NCI-H146 treated with DMSO at 0.1 percent for 48 hours (cell line): ENCODE results near the gene PRKCQ.
"Not testable (repeated sequence)": the region's sequence is repeated elsewhere in the genome, so short reads cannot be mapped to it uniquely, and the experiment has no call there.

Experiments
- DNase-seq: peaks from one replicate; lab custom pipeline; 2025; ENCODE audit not compliant: unreplicated experiment; lab: John Stamatoyannopoulos, UW

Gene PRKCQ

DNA sequence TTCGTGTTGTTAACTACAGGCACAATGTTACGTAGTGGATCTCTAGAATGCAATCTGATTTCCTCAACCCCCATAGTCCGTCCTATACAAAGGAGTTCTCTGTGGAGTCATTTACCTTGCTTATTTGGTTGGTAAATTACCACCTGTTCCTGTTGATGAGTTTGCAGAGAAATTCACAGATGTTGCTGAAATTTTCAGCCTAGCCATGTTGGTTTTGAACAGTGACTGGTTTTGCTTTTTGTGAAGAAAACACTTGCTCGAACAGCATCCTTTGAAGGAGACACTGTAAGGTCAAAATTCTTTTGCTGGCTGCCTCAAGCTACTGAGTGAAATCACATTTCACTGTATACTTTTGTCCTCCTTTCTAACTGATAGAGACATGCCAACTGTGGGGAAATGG lies 15.4 kb upstream of the PRKCQ start:
- DNase-seq: no peak

DNA sequence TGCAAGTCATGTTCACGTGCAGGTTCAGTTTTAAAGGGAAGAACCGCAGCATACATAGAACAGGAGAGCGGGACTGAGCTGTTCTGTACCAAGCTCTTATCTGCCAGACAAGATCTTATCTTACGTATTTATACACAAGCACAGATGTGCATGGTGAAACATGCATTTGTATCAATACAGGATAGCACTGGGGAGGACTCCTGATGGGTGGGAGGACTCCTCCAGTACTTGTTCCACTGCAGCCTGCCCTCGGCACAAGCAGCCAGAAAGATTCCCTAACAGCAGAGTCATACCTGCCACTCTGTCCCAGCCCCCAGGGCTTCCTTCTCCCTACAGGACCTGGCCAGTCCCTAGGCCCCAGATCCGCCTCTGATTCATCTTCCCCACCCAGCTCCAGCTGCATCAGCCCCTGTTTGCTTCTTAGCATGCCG lies 13.2 kb upstream of the PRKCQ start:
- DNase-seq: no peak

DNA sequence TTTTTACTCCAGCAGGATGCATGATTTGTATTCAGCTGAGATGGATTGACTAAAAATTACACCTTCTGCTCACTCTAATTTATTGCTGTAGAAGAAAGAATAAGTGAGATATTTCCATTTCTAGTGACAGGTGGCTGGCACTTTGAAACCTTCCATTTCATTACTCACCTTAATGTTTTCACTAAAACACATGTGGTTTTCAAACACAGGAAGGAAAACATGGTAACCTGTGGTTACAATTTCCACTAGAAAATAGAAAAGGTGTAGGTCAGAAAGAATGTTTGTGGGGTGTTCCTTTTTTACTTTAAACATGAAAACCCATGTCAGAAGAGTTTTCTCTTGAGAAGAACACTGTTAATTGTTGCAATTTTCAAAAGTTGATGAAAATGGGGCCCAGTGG lies 12.0 kb upstream of the PRKCQ start:
- DNase-seq: no peak

DNA sequence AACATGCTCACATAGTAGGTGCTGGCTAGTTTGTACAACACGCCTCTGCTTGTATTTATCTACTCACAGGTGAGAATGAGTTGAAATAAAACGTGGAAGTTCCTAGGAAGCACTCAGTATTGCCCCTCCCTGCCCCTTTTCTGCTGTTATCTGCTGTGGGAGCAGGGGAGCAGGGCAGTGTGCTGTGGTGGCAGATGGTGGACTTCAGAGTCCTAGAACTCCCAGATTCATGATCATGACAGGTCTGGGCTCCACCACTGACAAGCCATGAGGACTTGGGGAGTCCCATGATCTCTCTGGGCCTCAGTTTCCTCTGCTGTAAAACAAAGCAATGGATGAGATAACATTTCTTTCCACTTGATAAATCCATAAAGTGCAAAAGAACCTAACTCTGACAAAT lies 11.6 kb upstream of the PRKCQ start:
- DNase-seq: no peak

DNA sequence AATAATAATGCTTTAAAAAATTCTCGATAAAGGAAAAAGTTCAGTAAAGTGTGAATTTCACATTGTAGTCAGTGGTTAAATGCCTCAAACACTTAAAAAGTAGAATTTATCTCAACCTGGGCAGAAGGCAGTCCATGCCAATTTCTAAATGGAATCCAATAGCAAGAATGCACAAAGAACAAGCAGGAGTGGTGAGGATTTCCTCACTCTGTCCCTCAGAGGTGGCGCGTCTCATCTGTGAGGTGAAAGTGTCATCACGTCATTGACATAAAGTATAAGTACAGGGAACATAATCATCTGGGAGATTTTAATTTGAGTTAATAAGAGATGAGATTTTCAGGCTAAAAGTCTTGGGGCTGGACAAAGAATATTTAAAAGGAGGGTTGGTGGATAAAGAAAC lies 10.0 kb upstream of the PRKCQ start:
- DNase-seq: no peak

DNA sequence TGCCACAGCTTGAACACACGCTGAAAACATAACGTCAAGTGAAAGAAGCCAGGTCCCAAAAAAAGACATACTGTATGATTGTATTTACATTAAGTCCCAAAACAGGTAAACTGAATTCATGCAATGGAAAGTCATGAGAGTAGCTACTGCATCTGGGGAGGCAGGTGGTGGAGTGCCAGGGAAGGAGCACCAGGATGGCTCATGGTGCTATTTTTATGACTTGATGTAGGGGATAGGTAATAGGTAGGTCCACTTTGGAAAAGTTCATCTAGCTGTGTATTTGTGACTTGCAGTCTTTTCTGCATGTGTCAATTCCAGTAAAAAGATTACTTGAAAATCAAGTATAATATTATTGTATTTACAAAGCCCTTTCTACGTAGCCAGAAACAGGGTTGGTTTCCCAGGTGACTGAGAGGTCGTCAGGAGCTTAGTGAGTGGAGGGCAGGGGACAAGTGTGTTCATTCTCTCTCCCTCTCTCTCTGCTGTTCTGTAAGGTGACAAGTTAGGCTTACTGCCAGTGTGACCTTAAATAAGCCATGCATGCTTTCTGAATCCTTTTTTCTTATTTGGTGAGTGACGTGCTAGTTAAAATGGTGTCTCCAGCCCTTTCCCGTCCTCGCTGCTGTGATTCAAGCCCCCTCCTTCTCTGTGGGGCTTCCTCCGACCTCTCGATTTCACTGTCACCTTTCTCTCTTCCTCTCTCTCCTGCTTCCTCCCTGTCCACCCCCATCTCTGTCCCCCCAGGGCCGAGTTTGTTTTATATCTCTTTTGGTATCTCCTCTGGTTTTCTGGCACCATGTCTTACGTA lies 9.4 kb upstream of the PRKCQ start:
- no peak for DNase-seq

DNA sequence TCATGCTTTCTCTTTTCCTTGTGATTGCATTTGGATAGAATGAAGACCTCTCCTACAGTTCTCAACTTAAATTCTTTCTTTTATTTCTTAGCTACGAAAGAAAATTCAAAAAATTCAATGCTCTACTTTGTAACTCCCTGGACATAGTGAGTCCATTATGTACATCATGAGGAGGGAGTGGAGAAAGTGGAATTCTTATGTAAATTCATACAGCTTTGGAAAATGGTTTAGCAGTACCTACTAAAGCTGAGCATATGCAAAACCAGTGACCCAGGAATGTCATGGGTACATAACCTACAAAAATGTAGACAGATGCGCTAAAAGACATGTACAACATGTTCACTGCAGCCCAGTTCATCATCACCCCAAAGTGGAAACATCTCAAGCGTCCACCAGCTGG lies 8.8 kb upstream of the PRKCQ start:
- DNase-seq: no peak

DNA sequence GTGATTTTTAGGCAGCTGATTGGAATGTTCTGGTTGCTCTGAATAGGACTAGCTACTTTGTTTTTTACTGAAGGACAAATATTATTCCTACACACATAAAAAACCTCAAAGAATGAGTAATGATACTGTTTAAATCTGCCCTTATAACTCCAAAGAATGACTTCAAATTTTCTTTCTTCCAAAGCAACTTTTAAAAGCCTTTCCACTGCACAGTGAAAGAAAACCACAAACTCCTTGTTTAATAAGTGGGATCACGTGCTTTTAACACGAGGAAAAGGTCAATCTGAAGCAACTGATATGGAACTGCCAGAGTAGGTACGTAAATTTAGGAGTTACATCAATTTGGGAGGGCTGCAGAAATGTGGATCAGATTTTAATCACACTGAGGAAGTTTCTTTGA lies 8.0 kb upstream of the PRKCQ start:
- DNase-seq: no peak

DNA sequence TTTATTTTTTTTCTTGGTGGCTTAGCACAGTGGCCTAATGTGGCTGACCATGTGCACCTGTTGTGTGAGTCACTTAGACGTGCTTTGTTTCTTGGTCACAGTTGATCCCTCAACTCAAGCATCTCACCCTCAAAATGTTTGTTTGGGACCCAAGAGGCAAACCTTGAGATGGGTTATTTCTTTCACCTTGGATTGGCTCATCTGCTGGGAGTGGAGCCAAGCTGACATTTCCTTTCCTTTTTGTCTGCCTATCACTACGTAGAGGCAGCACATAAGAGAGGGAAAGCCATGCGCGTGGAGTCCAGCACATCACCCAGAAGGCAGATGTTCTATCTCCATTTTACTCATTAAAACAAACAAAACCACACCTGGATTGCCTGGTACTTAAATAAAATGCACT lies 6.4 kb upstream of the PRKCQ start:
- DNase-seq: no peak

DNA sequence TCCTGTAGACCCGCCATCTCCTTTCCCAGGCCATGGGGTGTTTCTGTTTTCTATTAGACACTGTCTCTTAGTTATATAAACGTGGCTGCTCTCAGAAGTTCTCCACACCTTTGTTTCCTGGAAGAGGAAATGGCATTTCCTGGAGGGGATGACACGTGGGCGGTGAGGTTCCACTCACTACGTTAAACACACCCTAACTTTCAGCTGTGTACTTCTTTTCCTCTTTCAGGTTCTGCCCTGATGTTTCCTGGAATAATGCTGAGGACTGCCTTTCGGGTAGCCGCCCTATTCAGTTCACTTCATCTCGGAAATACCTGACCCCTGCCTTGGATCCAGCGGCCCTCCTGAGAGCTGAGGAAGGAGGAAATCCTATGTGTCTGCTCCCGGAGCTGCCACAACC lies 3.4 kb upstream of the PRKCQ start:
- DNase-seq: no peak

DNA sequence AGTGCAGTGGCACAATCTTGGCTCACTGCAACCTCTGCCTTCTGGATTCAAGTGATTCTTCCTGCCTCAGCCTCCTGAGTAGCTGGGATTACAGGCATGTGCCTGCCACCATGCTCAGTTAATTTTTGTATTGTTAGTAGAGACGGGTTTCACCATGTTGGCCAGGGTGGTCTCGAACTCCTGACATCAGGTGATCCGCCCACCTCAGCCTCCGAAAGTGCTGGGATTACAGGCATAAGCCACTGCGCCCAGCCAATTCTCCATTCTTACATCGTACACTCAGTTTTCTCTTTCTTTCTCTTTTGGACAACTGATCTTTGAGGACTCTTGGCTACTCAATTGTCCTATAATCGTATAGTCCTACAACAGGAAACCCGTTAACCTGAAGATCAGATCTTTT lies 2.8 kb upstream of the PRKCQ start:
- DNase-seq: not testable (repeated sequence)

DNA sequence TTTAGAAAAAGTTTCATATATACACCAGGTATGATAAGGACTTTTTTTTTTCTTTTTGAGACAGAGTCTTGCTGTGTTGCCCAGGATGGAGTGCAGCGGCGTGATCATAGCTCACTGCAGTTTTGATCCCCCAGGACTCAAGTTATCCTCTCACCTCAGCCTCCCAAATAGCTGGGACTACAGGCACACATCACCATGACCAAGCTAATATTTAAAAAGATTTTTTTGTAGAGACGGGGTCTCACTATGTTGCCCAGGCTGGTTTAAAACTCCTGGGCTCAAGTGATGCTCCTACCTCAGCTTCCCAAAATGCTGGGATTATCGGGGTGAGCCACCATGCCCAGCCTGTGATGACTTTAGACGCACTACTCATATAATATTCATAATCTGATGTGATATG lies 2.2 kb upstream of the PRKCQ start:
- DNase-seq: no peak

DNA sequence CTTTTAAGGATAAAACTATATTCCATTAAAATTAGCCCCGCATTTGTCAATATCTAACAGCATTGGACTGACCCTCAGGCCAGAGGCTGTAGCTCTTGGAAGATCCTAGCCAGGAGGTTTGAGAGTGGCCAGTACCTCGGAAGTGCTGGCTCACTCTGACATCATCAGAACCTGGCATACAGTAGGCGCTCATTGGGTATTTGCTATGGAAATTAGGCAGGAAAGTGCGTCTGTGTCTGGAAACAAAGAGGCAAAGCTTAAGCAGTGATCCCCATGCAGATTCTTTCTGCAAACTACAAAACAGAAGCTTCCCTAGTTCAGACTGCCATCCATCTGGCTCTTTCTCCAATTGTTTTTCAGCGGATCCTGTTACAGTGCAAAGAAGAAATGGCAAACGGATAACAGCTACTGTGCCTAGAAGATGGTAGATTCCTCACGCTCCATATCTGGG lies 1.7 kb upstream of the PRKCQ start:
- no peak for DNase-seq

DNA sequence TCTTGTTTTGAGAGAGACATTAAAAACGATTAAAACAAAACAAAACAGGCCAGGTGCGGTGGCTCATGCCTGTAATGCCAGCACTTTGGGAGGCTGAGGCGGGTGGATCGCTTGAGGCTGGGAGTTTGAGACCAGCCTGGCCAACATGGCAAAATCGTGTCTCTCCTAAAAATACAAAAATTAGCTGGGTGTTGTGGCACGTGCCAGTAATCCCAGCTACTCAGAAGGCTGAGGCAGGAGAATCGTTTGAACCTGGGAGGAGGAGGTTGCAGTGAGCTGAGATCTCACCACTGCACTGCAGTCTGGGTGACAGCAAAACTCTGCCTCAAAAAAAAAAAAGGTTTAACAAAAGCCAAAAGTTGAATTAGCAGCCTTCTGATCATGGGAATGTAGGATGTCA lies 1.1 kb upstream of the PRKCQ start:
- not testable (repeated sequence) for DNase-seq

DNA sequence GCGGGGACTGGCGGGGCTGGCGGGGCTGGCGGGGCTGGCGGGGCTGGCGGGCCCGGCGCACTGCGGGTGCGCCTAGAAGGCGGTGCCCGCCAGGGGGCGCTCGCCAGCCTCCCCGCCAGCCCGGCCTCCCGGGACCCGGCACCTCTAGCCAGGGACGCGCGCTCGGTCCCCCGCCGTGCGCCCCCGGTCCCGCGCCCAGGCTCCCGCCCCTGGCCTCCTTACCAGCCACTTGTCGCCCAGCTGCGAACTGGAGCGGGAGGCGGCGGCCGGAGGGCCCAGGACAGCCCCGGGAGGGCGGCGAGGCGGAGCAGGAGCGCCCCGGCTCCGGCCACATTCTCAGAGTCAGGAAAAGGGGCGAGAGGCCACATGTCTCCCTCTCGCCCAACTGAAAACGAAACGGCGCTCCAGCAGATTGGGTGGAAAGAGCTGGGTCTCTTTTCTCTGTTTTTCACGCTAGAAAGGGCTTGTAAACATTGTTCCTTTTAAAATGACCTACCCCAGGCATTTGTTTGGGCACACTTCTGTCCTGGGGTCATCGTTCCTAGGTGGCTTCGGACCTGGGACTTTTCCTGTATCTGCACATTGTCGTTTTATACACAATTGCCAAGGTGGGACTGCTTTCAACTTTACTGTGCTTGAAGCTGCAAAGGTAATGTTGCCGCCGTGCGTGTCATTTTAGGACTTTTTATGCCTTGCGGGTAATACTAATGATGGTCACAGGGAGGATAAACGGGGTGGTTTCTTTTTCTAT lies 378 bp upstream of the PRKCQ start:
- DNase-seq: no peak

DNA sequence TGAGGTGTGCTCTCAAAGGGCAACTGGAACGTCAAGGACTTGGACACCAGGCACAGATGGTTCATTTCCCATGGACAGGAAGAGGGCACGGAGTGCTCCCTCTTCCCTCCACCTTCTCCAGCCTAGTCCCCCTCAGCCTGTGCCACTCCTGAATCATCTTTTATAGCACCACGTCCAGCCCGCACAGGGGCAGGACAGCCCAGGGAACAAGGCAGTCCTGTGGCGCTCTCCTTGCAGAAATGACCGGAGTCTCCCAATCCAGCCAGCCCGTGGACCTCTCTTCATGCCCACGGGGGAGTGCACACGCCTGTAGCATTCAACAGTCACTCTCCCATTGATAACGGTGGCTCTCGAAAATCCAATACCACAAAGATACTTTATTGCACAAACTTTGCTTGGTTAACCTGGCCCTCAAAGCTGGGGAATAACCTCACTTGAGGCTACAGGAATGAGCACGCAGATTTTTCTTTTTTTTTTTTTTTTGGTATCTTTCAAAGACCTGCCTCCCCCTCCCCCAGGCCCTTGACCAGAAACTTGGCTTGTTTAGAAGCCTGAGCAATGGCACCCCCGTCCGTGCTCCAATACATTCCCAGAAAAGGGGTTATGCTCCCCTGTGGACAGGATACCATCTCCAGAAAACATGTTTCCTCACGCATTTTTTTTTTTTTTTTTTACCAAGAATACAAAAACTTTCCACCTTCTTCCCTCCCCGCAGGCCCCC lies 733 bp downstream of the PRKCQ start:
- no peak for DNase-seq

DNA sequence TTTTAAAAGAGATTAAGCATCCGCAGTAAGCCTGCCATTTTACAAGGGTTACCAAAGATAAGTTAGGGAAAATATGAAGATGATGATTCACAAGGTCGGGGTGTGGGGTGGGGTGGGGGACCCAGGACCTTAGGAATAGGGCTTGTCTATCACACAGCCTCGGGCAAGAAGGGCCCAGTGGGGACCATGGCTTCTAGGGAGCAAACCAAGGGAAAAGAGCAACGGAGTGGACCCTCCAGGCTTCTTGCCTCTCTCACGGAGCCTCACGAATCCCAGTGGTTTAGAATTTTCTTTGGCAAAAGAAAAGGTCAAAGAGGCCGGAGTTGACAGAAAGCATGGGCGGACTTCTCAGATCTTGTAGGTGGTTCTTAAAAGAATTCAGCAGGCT lies 1.3 kb downstream of the PRKCQ start:
- no peak for DNase-seq

DNA sequence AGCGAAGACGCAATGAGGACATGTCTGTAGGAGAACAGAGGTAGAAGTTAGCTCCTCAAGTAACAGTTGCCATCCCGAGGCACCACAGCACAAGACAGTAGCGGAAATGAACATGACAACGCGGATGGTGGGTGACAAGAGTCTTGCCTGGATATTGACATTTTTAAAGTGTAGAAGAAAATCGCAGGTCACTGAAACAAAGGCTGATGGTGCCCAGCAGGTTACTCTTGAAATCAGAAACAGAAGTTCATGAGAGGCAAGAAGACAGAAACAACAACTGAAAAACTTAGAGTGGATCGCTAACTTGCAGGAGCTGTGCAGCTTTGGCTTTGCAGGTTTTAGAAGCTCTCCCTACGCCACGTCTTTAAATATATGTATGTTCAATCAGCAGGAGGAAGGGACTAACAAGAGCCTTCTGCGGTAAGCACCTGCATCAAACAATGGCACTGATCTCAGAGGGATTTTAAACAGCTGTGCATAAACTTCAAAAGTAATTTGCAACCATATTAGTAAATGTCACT lies 1.8 kb downstream of the PRKCQ start:
- DNase-seq: no peak

DNA sequence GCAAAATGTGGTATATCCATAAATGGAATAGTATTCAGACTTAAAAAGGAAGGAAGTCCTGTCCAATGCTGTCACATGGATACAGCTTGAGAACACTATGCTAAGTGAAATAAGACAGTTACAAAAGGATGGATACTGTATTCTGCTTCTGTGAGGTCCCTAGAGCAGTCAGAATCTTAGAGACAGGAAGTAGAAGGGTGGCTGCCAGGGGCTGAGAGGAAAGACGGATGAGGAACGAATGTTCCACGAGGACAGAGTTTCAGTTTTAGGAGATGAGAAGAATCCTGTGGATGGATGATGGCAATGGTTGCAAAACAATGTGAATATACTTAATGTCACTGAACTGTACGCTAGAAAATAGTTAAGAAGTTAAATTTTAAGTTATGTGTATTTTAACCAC lies 3.8 kb downstream of the PRKCQ start:
- no peak for DNase-seq

DNA sequence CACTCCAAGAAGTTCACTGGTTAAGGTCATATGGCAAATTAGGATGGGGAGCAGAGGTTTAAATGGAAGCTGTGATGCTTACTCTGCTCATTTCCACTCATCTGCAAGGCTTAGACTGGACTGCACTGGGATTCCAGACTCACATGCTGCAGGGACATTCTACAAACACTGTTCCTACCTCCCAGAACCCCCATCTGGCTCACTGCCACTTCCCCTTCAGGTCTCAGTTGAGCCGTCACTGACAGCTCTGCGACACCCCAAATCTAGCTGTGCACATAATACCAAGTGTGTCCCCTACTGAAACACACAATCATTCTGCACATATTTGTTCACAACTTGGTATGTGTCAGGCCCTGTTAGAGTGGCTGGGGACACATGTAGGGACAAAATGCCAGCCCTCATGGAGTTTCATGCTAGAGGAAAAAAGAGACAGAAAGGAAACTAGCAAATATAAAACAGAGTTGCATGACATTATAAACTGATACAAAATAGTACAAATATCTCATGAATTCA lies 5.4 kb downstream of the PRKCQ start:
- no peak for DNase-seq

DNA sequence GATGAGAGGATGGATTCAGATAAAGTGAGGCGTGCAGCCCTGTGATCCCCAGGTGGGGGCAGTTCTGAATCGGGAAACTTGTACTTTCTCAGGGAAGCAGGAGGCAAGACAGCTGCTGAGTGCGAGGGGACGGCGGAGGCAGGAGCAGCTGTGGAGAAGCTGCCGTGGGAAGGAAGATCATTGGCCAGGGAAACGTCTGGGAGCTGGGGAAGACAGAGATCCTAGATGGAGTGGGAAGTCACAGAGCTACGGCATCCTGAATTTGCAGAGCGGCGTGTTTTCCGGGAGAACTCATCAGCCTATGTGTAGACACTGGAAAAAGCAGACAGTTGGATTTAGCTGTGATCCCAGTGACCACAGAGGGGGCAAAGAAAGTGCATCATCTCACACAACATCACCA lies 9.2 kb downstream of the PRKCQ start:
- DNase-seq: no peak
